Mucosa of gallbladder (tissue), 1 donor: ENCODE measurements around the gene KCNN3. TPM values are rescaled to one million over a fixed set of nuclear protein-coding genes. Genes with fewer than 3 reads are reported as not detected.

Experiments
- DNase-seq: peaks from one replicate; pipeline ENCODE4 v3.0.0-alpha.2; 2020; ENCODE audit warnings: low spot score
- total RNA-seq: library from RNA; stranded (reverse); gene quantifications from one replicate; pipeline ENCODE4 v1.2.1, GENCODE V29; 2021
- donor health status: DM: no; HTN: no; CAD: no.

The KCNN3 gene
- total RNA-seq, 1 donor from 2014 or later: 3.9 TPM

DNA sequence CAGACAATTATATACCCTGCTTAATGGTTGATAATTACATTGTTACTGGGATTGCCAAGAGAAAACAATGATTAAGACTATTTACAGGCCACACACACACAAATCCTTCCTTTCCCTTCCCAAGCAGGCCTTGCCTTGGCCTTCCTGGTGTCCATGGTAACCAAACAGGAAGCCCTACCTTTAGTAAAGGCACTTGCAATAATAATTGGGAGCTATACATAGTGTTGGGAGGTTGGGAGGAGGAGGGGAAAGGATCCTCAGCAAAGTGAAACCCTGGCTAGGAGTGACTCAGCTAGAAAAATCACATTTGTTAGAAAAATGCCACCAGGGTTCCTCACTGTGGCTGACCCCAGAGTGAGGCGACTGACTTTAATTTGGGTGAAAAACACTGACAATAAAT, 139.8 kb downstream of the KCNN3 start:
- no peak for DNase-seq

GRCh38 chr1:154729577-154729976, 140.5 kb downstream of the KCNN3 start:
- DNase-seq: no peak

DNA sequence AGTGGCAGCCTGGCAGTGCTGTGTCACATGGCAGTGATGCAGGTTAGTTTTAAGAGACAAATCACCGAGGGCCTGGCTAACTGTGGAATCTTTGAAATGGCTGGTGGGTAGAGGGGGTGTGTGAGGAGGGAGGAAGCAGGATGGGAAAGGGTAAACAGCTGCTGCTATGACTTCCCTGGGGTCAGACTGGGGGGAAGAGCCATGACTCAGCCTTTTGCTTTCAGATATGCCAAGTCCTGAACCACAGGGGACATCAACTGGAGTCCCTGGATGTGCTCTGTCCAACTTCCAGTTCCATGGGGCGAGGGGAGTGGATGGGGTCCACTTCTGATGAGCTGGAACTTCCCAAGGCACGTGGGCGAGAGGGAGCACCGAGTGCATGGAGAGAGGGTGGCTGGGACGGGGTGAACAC, 141.0 kb downstream of the KCNN3 start:
- no peak for DNase-seq

DNA sequence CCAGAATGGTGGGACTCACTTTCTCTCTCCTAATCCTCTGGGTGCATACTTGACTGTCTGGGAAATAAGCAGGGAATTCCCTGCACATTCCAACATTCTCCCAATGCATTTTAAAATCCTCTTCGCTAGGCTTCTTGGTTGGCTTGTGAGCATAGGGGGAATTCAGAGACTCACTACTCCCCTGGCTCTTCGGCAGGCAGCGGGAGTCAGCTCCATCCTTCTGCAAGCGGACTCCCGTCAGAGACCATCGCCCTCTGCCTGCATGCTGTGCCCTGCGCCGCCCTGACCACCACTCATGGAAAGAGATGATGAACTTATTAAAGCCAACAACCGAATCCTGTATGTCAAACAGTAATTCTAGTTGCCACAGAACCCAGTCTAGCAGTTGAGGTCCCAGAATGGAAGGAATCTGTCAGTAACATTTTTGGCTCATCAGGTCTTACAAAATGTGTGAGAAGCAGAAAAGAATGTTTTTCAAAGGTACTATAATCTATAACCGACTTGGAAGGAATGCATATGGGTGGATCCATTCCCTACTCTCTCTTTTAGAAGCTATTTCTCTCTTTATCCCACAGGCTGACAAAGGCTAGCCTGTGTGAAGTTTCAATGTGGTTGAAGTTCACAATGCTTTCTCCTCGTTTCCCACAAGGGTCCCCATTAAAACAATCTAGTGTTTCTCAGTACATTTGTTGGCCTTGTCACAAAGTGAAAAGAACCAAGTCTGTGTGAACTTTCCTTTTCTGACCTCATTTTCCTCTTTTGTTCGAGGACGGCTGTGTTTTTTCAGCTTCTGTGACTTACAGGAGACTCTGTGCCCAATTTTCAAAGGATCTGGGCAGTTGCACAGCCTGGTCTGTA, 143.0 kb downstream of the KCNN3 start:
- no peak for DNase-seq

- no peak for DNase-seq
Observed at GRCh38 chr1:154726443-154726842, 143.6 kb downstream of the KCNN3 start.

DNA sequence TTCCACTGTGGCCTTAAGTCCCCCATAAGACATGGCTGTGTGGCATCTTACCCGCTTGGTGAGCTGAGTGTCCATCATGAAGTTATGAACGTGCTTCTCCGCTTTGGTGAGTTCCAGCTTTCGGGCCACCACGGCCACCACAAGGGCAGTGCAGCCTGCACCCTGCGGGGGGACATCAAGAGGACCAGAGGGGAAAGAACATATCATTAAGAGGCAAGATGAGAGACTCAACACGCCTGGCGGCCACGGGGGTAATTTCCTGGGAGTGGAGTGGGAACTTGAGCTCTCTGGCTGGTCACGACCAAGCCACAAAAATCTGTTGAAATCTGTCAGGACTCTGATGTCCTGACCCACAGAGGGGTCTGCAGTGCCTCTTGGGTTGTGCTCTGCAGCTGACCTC, 144.2 kb downstream of the KCNN3 start:
- no peak for DNase-seq

DNA sequence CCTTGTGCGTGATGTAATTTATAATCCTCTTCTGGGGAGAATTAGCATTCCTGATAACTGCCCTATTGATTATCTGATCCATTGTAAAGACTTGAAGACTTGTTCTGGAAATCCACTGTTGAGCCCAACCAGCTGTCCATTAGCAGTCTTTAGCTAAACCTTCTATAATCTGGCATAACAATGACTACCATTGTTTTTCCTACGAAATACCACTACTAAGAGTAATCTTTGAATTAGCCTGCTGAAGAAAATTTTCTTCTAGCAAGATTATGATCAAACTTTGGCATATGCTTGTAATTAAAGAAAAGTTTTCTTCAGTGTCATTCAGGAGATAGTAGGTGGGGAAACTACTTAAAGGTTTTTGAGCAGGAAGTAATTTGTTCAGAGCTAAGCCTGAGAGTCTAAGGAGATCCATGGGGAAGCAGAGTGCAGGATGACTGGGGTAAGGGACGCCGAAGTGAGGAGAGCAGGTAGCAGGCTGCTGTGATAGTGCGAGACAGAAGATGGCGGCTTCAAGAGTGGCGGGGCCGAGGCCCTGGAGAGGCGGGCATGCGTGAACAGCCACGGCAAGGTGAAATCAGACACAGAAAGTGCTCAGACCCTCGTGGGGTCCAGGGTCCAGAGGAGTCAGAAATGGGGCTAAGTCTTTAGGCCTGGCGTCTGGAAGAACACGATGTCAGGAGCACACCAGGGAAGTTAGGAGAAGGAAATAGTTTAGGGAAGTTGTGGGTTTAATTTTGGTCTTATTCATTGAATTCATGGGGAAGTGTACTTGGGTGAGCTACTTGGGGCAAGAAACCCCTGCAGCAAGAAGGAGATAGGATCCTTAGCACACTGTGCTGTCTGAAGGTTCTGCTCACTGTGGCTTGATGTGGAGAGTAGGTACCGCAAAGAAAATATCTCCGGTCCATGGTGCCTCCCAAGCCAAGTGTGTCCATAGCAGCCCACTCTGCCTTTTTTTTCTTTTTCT, 149.5 kb downstream of the KCNN3 start:
- no peak for DNase-seq

GRCh38 chr1:154719586-154720327, 150.3 kb downstream of the KCNN3 start:
- DNase-seq: no peak

- DNase-seq: no peak
Observed at GRCh38 chr1:154718566-154718965, 151.5 kb downstream of the KCNN3 start.

GRCh38 chr1:154717528-154717924, 152.6 kb downstream of the KCNN3 start:
- no peak for DNase-seq

- no peak for DNase-seq
Observed at GRCh38 chr1:154716614-154717527, 153.2 kb downstream of the KCNN3 start.

DNA sequence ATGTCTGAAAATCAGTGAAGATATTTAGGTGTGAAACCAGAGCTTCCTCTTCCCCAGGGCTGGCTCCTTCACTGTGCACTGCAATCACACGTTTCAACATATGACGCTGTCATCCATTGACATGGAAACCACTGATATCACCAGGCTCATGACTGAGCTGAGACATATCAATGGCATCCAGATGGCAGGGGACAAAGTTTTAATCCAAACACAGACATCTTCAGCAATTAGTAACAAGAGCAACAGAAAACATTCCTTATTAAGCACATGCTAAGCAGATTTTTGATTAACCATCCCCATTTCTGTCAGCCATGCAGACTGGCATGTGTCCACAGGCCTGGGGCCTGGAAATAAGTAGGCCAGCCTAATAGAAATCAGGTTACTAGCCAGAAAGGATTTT, 154.1 kb downstream of the KCNN3 start:
- no peak for DNase-seq

GRCh38 chr1:154715385-154715784, 154.7 kb downstream of the KCNN3 start:
- DNase-seq: no peak

- peak; percentile 81 for DNase-seq
Observed at GRCh38 chr1:154714638-154715037, 155.4 kb downstream of the KCNN3 start.

DNA sequence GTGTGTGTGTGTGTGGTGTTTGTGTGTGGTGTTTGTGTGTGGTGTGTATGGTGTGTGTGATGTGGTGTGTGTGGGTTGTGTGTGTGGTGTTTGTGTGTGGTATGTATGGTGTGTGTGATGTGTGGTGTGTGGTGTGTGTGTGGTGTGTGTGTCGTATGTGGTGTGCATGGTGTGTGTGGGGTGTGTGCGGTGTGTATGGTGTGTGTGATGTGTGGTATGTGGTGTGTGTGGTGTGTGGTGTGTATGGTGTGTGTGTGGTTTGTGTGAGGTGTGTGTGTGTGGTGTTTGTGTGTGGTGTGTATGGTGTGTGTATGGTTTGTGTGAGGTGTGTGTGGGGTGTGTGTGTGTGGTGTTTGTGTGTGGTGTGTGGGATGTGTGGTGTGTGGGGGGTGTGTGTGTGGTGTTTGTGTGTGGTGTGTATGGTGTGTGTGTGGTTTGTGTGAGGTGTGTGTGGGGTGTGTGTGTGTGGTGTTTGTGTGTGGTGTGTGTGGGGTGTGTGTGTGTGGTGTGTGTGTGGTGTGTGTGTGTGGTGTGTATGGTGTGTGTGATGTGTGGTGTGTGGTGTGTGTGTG, 155.9 kb downstream of the KCNN3 start:
- DNase-seq: no peak

- DNase-seq: no peak
Observed at GRCh38 chr1:154713005-154713404, 157.1 kb downstream of the KCNN3 start.

DNA sequence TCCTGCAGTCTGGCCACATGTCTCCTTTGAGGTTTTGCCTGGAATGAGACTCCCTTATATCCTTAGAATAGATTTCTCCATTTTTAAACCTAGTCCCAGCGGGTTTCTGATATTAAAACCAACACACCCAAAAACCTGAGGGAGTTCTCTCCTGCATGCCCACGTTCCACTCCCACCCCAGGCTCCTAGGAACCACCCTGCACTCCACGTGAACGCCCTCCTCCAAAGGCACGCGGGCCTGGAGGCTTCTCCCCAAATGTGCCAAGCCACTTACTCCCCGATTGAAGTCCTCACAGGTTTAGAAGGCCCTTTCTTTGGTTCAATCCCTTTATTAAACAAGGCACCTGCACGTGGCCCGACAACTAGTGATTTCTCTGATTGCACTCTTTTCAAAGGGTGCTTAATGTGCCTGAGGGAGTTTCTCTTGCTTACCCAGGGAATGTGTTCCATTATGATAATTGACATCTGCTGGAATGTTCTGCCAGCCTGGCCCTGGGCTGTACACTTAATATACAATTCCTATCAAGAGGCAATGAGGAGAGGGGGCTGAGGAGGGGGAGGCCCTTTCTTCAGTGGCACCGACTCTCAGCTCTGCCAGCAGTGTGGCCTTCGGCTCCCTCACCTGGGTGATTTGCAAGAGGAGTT, 157.8 kb downstream of the KCNN3 start:
- DNase-seq: no peak

- DNase-seq: no peak
Observed at GRCh38 chr1:154711416-154711815, 158.7 kb downstream of the KCNN3 start.

- no peak for DNase-seq
Observed at GRCh38 chr1:154710106-154710505, 160.0 kb downstream of the KCNN3 start.

DNA sequence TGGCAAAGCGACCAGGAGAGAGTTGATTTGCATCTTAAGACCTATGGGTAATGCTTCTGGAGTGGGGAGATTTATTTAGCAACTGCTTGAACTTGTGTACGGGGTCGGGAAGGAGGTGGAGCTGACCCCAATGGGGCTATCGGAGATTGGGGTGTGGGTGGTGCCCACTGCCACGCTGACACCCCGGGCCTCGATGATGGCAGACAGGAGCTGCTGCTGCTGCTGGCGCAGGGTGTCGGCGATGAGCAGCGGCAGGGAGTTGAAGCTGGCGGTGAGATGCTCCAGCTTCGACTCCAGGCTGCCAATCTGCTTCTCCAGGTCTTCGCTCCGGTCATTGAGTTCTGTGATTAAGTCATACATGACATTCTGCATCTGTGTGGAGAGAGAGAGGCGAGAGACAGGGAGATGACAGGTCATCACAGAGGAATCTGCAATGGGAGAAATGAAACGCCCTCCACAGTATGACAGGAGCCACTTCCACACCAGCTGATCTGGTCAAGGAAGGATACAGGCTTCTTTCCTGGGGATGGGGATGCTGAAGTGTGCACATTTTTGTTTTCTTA, 162.1 kb downstream of the KCNN3 start:
- DNase-seq: no peak
